ENCODE data around the gene WWOX. TPM values are rescaled to one million over a fixed set of nuclear protein-coding genes. Genes with fewer than 3 reads are reported as not detected.

WWOX gene
- total RNA-seq, 1 donor from 2014 or later: 28.2 TPM

DNA sequence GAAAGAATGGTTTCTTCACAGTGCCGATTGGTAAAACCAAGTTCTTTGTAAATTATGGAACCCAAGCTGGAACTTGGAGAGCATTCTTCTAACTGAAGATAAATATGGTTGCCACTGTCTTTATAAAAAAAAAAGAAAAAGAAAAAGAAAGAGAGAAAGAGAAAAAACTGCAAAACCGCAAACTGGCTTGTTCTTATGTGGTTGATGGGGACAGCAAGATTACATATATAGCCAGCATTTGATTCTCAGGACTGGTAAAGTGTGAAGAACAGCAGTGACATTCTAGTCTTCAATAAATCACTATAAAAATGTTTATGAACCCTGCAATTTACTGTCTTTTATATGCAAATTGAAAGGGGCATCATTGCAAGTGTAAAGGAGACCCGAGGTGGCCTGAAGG lies 896.0 kb downstream of the WWOX start:
- no peak for DNase-seq (ENCODE audit: extremely low spot score, unreplicated experiment)
- Mint-ChIP-seq H3K36me3 (ENCODE audit: unreplicated experiment) (no peaks in the 10 kb centered on the region), H3K4me1 (ENCODE audit: unreplicated experiment) (peaks cover 3% of the 10 kb centered on the region), H3K9me3 (ENCODE audit: unreplicated experiment) (no peaks in the 10 kb centered on the region), H3K27me3 (ENCODE audit: unreplicated experiment) (peaks cover 6% of the 10 kb centered on the region), H3K4me3 (ENCODE audit: unreplicated experiment) (no peak overlapping the region), H3K27ac (ENCODE audit: unreplicated experiment) (no peak overlapping the region)
- TF ChIP-seq, protein P1, sequence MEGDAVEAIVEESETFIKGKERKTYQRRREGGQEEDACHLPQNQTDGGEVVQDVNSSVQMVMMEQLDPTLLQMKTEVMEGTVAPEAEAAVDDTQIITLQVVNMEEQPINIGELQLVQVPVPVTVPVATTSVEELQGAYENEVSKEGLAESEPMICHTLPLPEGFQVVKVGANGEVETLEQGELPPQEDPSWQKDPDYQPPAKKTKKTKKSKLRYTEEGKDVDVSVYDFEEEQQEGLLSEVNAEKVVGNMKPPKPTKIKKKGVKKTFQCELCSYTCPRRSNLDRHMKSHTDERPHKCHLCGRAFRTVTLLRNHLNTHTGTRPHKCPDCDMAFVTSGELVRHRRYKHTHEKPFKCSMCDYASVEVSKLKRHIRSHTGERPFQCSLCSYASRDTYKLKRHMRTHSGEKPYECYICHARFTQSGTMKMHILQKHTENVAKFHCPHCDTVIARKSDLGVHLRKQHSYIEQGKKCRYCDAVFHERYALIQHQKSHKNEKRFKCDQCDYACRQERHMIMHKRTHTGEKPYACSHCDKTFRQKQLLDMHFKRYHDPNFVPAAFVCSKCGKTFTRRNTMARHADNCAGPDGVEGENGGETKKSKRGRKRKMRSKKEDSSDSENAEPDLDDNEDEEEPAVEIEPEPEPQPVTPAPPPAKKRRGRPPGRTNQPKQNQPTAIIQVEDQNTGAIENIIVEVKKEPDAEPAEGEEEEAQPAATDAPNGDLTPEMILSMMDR (IDR thresholded peaks at IDR 0.05): no peak

DNA sequence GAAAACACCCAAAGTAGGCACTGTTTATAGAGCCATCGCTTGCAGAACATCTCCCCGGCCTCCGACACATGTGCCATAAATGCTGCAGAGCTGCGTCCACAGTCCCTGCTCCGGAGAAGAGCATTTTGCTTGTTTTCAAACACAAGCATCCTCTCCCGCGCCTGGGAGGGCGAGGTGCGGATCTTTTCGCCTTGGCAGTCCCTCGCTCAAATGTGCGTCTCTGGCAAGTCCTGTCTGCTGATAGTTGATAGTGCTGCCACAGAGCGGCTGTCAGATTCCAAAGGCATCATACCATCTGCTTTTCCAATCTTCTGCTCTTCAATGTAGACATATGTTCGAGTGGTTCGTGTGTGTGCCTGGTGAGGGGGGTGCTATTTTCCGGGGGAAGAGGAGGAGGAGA lies 897.3 kb downstream of the WWOX start:
- TF ChIP-seq, protein P1 (IDR thresholded peaks at IDR 0.05): no peak
- peaks cover 6% of the 10 kb centered on the region for H3K27me3 Mint-ChIP-seq (ENCODE audit: unreplicated experiment)
- no peak overlapping the region for H3K27ac Mint-ChIP-seq (ENCODE audit: unreplicated experiment)
- no peaks in the 10 kb centered on the region for H3K4me1 Mint-ChIP-seq (ENCODE audit: unreplicated experiment)
- no peaks in the 10 kb centered on the region for H3K9me3 Mint-ChIP-seq (ENCODE audit: unreplicated experiment)
- H3K36me3 Mint-ChIP-seq (ENCODE audit: unreplicated experiment): no peaks in the 10 kb centered on the region
- no peak overlapping the region for H3K4me3 Mint-ChIP-seq (ENCODE audit: unreplicated experiment)
- no peak for DNase-seq (ENCODE audit: extremely low spot score, unreplicated experiment)

DNA sequence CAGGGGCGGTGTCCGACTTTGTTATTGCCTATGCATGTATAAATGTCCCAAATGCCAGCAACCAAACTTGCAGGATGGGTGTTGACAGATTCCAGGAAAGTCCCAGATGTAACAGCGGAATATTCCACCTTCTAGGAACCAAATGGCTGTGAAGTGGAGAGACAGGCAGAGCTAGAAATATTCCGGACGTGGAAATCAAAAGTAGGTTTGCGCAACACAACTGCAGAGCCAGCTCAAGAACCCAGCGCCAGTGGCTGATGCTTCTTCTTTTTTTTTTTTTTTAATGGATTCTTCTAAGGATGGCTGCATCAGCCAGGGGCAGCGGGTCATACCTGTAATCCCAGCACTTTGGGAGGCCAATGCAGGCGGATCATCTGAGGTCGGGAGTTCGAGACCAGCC lies 899.4 kb downstream of the WWOX start:
- H3K36me3 Mint-ChIP-seq (ENCODE audit: unreplicated experiment): no peaks in the 10 kb centered on the region
- no peaks in the 10 kb centered on the region for H3K4me1 Mint-ChIP-seq (ENCODE audit: unreplicated experiment)
- TF ChIP-seq, protein P1 (IDR thresholded peaks at IDR 0.05): no peak
- H3K4me3 Mint-ChIP-seq (ENCODE audit: unreplicated experiment): no peak overlapping the region
- no peaks in the 10 kb centered on the region for H3K9me3 Mint-ChIP-seq (ENCODE audit: unreplicated experiment)
- no peak for DNase-seq (ENCODE audit: extremely low spot score, unreplicated experiment)
- H3K27me3 Mint-ChIP-seq (ENCODE audit: unreplicated experiment): peaks cover 6% of the 10 kb centered on the region
- no peak overlapping the region for H3K27ac Mint-ChIP-seq (ENCODE audit: unreplicated experiment)

DNA sequence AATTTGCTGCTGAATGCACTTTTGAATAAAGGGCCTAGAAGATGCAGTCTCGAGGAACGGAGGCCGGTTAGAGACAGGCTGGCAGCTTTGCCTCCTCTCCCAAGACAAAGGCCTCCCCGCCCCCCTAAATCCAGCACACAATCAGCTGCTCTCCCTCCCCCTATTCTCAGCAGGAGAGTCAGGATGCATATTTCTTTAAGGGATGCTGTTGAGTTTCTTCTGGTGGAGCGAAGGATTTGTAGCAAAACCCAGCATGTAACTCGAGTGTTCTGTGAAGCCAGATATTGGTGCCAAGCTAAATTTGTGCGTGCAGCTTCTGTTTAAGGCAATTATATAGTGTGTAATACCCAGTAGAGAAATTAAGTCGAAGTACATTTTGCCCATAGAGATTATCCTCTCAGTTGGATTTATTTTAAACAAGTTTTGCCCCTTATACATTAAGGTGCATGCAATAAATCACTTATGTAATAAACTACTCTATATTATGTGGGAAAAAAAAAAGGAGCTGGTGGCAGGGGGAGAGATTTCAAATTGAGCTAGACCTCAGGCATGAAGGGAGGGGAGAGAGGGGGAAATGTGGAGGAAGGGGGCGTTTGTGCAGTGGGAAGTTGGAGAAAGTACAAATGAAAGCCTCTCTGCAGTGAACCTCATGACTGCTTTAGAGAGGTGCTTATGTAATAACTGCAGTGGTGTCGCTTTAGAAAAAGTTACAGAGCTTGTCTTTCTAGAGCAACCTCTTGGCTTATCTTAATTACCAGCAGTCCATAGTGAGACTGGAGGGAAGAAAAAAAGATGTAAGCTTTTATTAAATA lies 901.9 kb downstream of the WWOX start:
- DNase-seq (ENCODE audit: extremely low spot score, unreplicated experiment): no peak
- H3K9me3 Mint-ChIP-seq (ENCODE audit: unreplicated experiment): no peaks in the 10 kb centered on the region
- H3K4me1 Mint-ChIP-seq (ENCODE audit: unreplicated experiment): no peaks in the 10 kb centered on the region
- no peak overlapping the region for H3K4me3 Mint-ChIP-seq (ENCODE audit: unreplicated experiment)
- no peaks in the 10 kb centered on the region for H3K36me3 Mint-ChIP-seq (ENCODE audit: unreplicated experiment)
- TF ChIP-seq, protein P1 (IDR thresholded peaks at IDR 0.05): no peak
- peaks cover 5% of the 10 kb centered on the region for H3K27me3 Mint-ChIP-seq (ENCODE audit: unreplicated experiment)
- no peak overlapping the region for H3K27ac Mint-ChIP-seq (ENCODE audit: unreplicated experiment)

DNA sequence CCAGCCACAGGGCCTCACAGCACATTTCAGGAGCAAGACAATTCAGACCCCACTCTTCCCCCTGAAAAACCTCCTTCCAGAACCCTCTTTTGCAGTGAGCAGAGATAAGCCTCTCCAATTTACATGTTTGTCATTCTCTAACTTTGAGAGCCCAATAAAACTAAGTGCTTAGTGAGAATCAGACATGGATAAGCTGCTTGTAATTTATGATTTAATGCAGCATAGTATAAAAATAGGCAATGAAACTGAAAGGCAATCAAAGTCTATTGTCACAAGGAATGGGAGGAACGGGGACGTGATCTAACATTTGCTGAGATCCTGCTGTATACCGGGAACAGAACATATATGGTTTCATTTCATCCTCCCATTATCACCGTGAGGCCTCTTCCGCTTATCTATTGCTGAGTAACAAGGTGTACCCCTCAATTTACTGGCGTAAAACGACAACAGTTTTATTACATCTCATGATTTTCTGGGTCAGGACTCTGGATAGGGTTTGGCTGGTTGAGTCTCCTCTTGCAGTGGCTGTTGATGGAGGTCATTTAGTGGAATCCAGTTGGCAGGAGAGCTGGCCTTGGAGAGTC lies 903.7 kb downstream of the WWOX start:
- H3K27ac Mint-ChIP-seq (ENCODE audit: unreplicated experiment): no peak overlapping the region
- H3K4me3 Mint-ChIP-seq (ENCODE audit: unreplicated experiment): no peak overlapping the region
- no peak for DNase-seq (ENCODE audit: extremely low spot score, unreplicated experiment)
- H3K4me1 Mint-ChIP-seq (ENCODE audit: unreplicated experiment): no peaks in the 10 kb centered on the region
- H3K36me3 Mint-ChIP-seq (ENCODE audit: unreplicated experiment): no peaks in the 10 kb centered on the region
- TF ChIP-seq, protein P1 (IDR thresholded peaks at IDR 0.05): no peak
- H3K9me3 Mint-ChIP-seq (ENCODE audit: unreplicated experiment): no peaks in the 10 kb centered on the region
- no peaks in the 10 kb centered on the region for H3K27me3 Mint-ChIP-seq (ENCODE audit: unreplicated experiment)
